WI38 (cell line): ENCODE measurements around the gene PLA2G4D.

Source experiments
- H3K4me3 ChIP-seq: 2 replicates; pipeline ENCODE4 v1.5.1; 2011; ENCODE audit warnings: low read depth, mild to moderate bottlenecking, control low read depth, low read length
- CTCF ChIP-seq: IDR thresholded peaks from 2 replicates; pipeline ENCODE4 v1.5.1; 2012; ENCODE audit warnings: low read depth, mild to moderate bottlenecking, control low read depth, low read length

The PLA2G4D gene

GRCh38 chr15:42080186-42080918, 14.0 kb downstream of the PLA2G4D start:
- no peak for TF ChIP-seq CTCF
- no peak overlapping the region for H3K4me3 ChIP-seq

GRCh38 chr15:42079401-42079908, 14.9 kb downstream of the PLA2G4D start:
- no peak overlapping the region for H3K4me3 ChIP-seq
- TF ChIP-seq CTCF, result no peak

GRCh38 chr15:42078903-42079302, 15.5 kb downstream of the PLA2G4D start:
- no peak for TF ChIP-seq CTCF
- no peak overlapping the region for H3K4me3 ChIP-seq

GRCh38 chr15:42077689-42078088, 16.7 kb downstream of the PLA2G4D start:
- no peak for TF ChIP-seq CTCF

GRCh38 chr15:42073418-42073817, 20.9 kb downstream of the PLA2G4D start:
- H3K4me3 ChIP-seq, result no peak overlapping the region
- no peak for TF ChIP-seq CTCF

More at GRCh38 chr15:42077689-42078088, 16.7 kb downstream of the PLA2G4D start:
- H3K4me3 ChIP-seq, result no peak overlapping the region

GRCh38 chr15:42072141-42072685, 22.1 kb downstream of the PLA2G4D start:
- no peak overlapping the region for H3K4me3 ChIP-seq
- TF ChIP-seq CTCF, result no peak

GRCh38 chr15:42071717-42072116, 22.6 kb downstream of the PLA2G4D start:
- no peak overlapping the region for H3K4me3 ChIP-seq
- TF ChIP-seq CTCF, result no peak
